ENCODE measurements around the gene CCNI2. TPM values are rescaled to one million over a fixed set of nuclear protein-coding genes. Genes with fewer than 3 reads are reported as not detected.

The CCNI2 gene
- total and polyA plus RNA-seq, 2 donors (not counting 1 experiment from before 2014, with no cell fraction given) = not detected

DNA sequence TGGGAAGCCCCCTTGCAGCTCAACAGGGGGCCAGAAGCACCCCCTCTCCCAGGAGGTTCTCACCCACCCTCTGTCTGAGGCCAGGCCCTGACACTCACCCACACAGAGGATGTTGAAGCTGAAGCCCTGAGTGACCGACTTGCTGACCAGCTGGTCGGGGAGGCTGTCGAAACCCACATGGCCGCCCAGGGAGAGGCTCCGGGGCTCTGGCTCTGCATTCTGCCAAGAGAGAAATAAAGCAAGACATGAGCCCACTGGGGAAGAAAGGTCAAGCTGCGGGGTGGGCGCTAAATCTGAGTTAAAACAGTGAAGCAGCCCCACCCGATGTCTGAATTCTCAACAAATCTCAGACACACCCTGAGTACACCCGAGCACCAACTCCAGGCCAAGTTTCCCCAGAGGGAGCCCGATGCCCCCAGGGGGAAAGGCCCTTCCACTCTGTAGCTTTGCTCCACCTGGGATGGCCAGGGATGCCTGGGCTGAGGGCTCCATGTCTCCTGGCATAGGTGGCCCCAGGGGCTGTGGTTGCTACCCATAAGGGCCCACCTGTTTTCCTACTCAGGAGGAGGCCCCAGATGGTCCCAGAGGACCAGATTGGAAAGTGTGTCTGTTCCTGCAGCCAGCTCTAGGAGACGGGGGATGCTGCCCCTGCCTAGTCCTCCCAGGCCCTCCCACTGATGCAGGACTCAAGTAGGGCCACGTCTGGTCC is 18.2 kb downstream of the CCNI2 start:
- no peak overlapping the region for H3K4me3 ChIP-seq (replicated peaks in 1 of 4; ENCODE audit: control extremely low read depth in 1 of 4, insufficient read depth in 1 of 4, low read depth in 3 of 4, low read length in 4 of 4)
- H3K27ac ChIP-seq (ENCODE audit: insufficient read depth, low read length) = no peak overlapping the region
- no peak overlapping the region for H2AFZ ChIP-seq (ENCODE audit: low read length)
- peaks cover 18% of the 10 kb centered on the region for H3K36me3 ChIP-seq (ENCODE audit: control insufficient read depth, insufficient read depth, low read length)
- DNase-seq (ENCODE audit: low read depth in 2 of 2) = no peak
- no peak for TF ChIP-seq EZH2 (IDR thresholded peaks at IDR 0.05; ENCODE audit: low read length, missing control alignments)
- TF ChIP-seq CTCF (conservative IDR thresholded peaks at IDR 0.05 in 1 of 2, IDR thresholded peaks at IDR 0.05 in 1 of 2; ENCODE audit: low read depth in 1 of 2, low read length in 2 of 2) = no peak
- H3K27me3 ChIP-seq (ENCODE audit: control insufficient read depth, insufficient read depth, low read length) = no peaks in the 10 kb centered on the region
- H3K4me2 ChIP-seq (ENCODE audit: extremely low read depth, insufficient read depth, low read length) = no peak overlapping the region
- no peak overlapping the region for H3K9ac ChIP-seq (ENCODE audit: insufficient read depth, low read length)
- H4K20me1 ChIP-seq (ENCODE audit: control insufficient read depth, extremely low read depth, insufficient read depth, low read length) = no peaks in the 10 kb centered on the region
- H3K9me3 ChIP-seq (ENCODE audit: control insufficient read depth, insufficient read depth, low read depth, low read length) = no peaks in the 10 kb centered on the region
- peaks cover 37% of the 10 kb centered on the region for H3K79me2 ChIP-seq (ENCODE audit: control insufficient read depth, insufficient read depth, low read length)
- peaks cover 17% of the 10 kb centered on the region for H3K4me1 ChIP-seq (ENCODE audit: control insufficient read depth, extremely low read depth, insufficient read depth, low read length)

- Histone ChIP-seq H3K4me3 (replicated peaks in 1 of 4; ENCODE audit: control extremely low read depth in 1 of 4, insufficient read depth in 1 of 4, low read depth in 3 of 4, low read length in 4 of 4) (no peak overlapping the region), H3K9me3 (ENCODE audit: control insufficient read depth, insufficient read depth, low read depth, low read length) (no peaks in the 10 kb centered on the region), H3K27ac (ENCODE audit: insufficient read depth, low read length) (no peak overlapping the region), H3K4me1 (ENCODE audit: control insufficient read depth, extremely low read depth, insufficient read depth, low read length) (peaks cover 18% of the 10 kb centered on the region), H2AFZ (ENCODE audit: low read length) (no peak overlapping the region), H3K79me2 (ENCODE audit: control insufficient read depth, insufficient read depth, low read length) (peaks cover 43% of the 10 kb centered on the region), H3K9ac (ENCODE audit: insufficient read depth, low read length) (no peak overlapping the region), H3K27me3 (ENCODE audit: control insufficient read depth, insufficient read depth, low read length) (no peaks in the 10 kb centered on the region), H3K36me3 (ENCODE audit: control insufficient read depth, insufficient read depth, low read length) (peaks cover 15% of the 10 kb centered on the region), H3K4me2 (ENCODE audit: extremely low read depth, insufficient read depth, low read length) (no peak overlapping the region), H4K20me1 (ENCODE audit: control insufficient read depth, extremely low read depth, insufficient read depth, low read length) (no peaks in the 10 kb centered on the region)
- no peak for TF ChIP-seq EZH2 (IDR thresholded peaks at IDR 0.05; ENCODE audit: low read length, missing control alignments)
- TF ChIP-seq CTCF (conservative IDR thresholded peaks at IDR 0.05 in 1 of 2, IDR thresholded peaks at IDR 0.05 in 1 of 2; ENCODE audit: low read depth in 1 of 2, low read length in 2 of 2) = no peak
- no peak for DNase-seq (ENCODE audit: low read depth in 2 of 2)
Measured at GRCh38 chr5:132766020-132766805, 19.0 kb downstream of the CCNI2 start.

DNA sequence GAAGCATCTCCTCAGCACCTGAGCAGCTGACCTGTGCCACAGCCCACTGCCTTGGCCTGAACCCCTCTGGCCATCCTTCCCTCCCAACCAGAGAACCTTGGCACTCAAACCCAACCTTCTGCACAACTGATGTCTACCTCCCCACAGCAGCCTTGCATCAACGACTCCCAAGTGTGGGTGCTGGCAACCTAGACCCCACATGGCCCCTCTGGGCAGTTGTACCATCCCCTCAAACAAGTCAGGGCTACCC is 19.5 kb downstream of the CCNI2 start:
- no peak for TF ChIP-seq CTCF (conservative IDR thresholded peaks at IDR 0.05 in 1 of 2, IDR thresholded peaks at IDR 0.05 in 1 of 2; ENCODE audit: low read depth in 1 of 2, low read length in 2 of 2)
- TF ChIP-seq EZH2 (IDR thresholded peaks at IDR 0.05; ENCODE audit: low read length, missing control alignments) = no peak
- Histone ChIP-seq H3K4me2 (ENCODE audit: extremely low read depth, insufficient read depth, low read length) (no peak overlapping the region), H3K79me2 (ENCODE audit: control insufficient read depth, insufficient read depth, low read length) (peaks cover 47% of the 10 kb centered on the region), H3K4me1 (ENCODE audit: control insufficient read depth, extremely low read depth, insufficient read depth, low read length) (peaks cover 20% of the 10 kb centered on the region), H2AFZ (ENCODE audit: low read length) (no peak overlapping the region), H3K36me3 (ENCODE audit: control insufficient read depth, insufficient read depth, low read length) (peaks cover 14% of the 10 kb centered on the region), H4K20me1 (ENCODE audit: control insufficient read depth, extremely low read depth, insufficient read depth, low read length) (no peaks in the 10 kb centered on the region), H3K27me3 (ENCODE audit: control insufficient read depth, insufficient read depth, low read length) (no peaks in the 10 kb centered on the region), H3K4me3 (replicated peaks in 1 of 4; ENCODE audit: control extremely low read depth in 1 of 4, insufficient read depth in 1 of 4, low read depth in 3 of 4, low read length in 4 of 4) (no peak overlapping the region), H3K9me3 (ENCODE audit: control insufficient read depth, insufficient read depth, low read depth, low read length) (no peaks in the 10 kb centered on the region), H3K9ac (ENCODE audit: insufficient read depth, low read length) (no peak overlapping the region), H3K27ac (ENCODE audit: insufficient read depth, low read length) (no peak overlapping the region)
- no peak for DNase-seq (ENCODE audit: low read depth in 2 of 2)
